BJ (cell line): Measurements from ENCODE around the gene MYOG. TPM values are rescaled to one million over a fixed set of nuclear protein-coding genes. Genes with fewer than 3 reads are reported as not detected.

Source experiments
- CTCF ChIA-PET: fragments of 350-600 bp; formaldehyde crosslinking; extraction: SDS; loops from one replicate; lab custom pipeline; 2021; ENCODE audit warnings: antibody characterized with exemption, inconsistent platforms; lab: Yijun Ruan, JAX
- POLR2A ChIA-PET: fragments of 300-600 bp; sonication (Branson Sonifier 250); formaldehyde crosslinking; extraction: SDS; loops from one replicate; lab custom pipeline; 2021; ENCODE audit warnings: antibody characterized with exemption; lab: Charles Lee
- DNase-seq: peaks from one replicate; pipeline ENCODE4 v3.0.0-alpha.2; 2011; ENCODE audit warnings: low read depth
- H3K27me3 ChIP-seq: 2 replicates; pipeline ENCODE4 v1.6.0; 2011; ENCODE audit warnings: low read length; ENCODE audit not compliant: control insufficient read depth, insufficient read depth
- H3K36me3 ChIP-seq: 2 replicates; pipeline ENCODE4 v1.5.1; 2011; ENCODE audit warnings: low read length; ENCODE audit not compliant: control insufficient read depth, insufficient read depth
- H3K4me3 ChIP-seq: 2 replicates; pipeline ENCODE4 v1.5.1; 2011; ENCODE audit warnings: low read depth, mild to moderate bottlenecking, control low read depth, low read length
- polyA plus RNA-seq: library from polyadenylated mRNA; depleted of rRNA; stranded (reverse); fragments of >200 nt; gene quantifications from 2 replicates; pipeline ENCODE4 v1.2.3, GENCODE V29; 2011
- TF ChIP-seq, protein P1 (sequence below): IDR thresholded peaks from 2 replicates; pipeline ENCODE4 v1.5.1; 2011; ENCODE audit warnings: low read depth, mild to moderate bottlenecking, control low read depth, inconsistent platforms, low read length, moderate library complexity; ENCODE audit not compliant: insufficient read depth

The MYOG gene
- polyA plus RNA-seq, 1 experiment: not detected

DNA sequence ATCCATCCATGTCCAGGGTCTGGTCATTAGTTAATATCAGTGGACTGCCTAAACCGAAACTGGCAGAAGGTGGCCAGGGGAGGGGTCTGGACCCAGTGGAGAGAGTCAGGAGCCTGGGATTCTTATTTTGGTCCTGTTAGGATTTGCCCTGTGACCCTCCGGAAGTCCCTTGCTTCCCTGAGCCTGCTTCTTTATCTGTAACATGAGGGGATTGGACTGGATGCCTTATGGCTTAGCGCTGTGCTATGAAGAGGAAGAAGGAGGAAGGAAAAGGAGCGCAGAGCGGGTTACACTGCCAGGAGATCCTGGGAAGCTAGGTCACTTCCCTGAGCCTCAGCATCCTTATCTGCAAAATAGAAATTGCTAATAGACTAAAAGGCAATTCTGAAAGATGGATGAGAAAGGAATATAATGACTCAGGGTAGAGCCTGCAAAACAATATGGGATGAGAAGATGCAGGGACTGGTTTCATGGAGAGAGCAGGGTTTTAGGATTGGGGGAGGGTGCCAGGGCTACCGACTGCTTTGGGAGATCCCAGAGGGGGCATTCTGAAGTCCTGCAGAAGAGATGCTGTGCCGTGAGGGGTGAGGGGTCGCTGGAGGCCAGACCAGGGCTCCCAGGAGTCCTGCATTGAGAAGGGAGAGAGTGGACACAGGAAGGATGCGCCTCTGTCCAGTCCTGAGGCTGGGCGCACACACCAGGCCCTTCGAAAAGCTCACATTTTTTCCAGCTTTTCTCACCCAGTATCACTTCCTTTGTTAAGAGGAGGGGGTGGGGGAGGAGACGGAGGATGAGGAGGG is 41.3 kb upstream of the MYOG start:
- Histone ChIP-seq H3K4me3 (peak overlapping the region; percentile 41), H3K36me3 (no peaks in the 10 kb centered on the region), H3K27me3 (peaks cover 10% of the 10 kb centered on the region)
- TF ChIP-seq, protein P1, sequence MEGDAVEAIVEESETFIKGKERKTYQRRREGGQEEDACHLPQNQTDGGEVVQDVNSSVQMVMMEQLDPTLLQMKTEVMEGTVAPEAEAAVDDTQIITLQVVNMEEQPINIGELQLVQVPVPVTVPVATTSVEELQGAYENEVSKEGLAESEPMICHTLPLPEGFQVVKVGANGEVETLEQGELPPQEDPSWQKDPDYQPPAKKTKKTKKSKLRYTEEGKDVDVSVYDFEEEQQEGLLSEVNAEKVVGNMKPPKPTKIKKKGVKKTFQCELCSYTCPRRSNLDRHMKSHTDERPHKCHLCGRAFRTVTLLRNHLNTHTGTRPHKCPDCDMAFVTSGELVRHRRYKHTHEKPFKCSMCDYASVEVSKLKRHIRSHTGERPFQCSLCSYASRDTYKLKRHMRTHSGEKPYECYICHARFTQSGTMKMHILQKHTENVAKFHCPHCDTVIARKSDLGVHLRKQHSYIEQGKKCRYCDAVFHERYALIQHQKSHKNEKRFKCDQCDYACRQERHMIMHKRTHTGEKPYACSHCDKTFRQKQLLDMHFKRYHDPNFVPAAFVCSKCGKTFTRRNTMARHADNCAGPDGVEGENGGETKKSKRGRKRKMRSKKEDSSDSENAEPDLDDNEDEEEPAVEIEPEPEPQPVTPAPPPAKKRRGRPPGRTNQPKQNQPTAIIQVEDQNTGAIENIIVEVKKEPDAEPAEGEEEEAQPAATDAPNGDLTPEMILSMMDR: no peak
- no peak for DNase-seq
- POLR2A ChIA-PET: interaction anchor here (0.6 to 1.1 kb wide), 2 partner anchors 10 to 44 kb away, joined by 12 to 13 read pairs; no protein-coding TSS in a partner anchor
- CTCF ChIA-PET: interaction anchor here (0.6 to 14.0 kb wide), 23 partner anchors 9 to 212 kb away, joined by 3 to 183 read pairs (median 4); partner anchors contain the start of gene MYBPH

DNA sequence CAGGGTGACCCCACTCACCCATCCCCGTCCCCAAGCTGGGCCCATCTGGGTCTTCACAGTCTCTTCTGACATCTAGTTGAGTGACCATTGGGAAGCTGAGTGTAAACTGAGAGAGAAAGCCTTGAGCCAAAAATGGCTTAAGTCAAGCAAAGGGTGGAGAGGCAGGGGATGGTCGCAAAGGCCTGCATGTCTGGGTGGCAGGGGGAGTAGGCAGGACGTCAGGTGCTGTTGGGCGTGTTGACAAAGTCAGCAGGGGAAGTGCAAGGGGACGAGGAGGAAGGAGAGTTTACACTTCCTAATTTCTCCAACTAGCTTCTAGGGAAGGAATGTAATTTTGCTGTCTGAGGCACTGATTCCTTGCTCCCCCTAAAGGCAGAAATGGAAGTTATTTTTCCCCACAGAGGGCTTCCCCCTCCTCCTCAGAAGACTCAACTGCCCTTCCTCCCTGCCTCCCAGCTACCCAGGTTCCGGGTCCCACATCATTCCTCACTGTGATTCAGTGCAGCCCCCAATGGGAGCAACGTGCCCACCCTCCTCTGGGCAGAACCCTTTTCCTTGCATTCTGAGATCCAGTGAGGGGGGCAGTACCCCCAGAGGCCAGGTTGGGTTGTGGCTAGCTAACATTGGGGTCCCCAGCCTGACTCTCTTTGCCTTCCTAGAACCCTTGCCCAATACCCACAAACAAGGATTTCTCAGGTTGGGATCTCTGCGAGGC is 40.5 kb upstream of the MYOG start:
- TF ChIP-seq, protein P1: peak; percentile 67
- CTCF ChIA-PET: interaction anchor here (0.6 to 14.0 kb wide), 23 partner anchors 8 to 143 kb away, joined by 3 to 183 read pairs (median 3); partner anchors contain the start of genes CHIT1 and MYBPH
- POLR2A ChIA-PET: interaction anchor here (1.1 kb wide), 1 partner anchor 9 kb away, joined by 12 read pairs; no protein-coding TSS in a partner anchor
- no peak for DNase-seq
- Histone ChIP-seq H3K36me3 (no peaks in the 10 kb centered on the region), H3K27me3 (peaks cover 11% of the 10 kb centered on the region), H3K4me3 (no peak overlapping the region)

DNA sequence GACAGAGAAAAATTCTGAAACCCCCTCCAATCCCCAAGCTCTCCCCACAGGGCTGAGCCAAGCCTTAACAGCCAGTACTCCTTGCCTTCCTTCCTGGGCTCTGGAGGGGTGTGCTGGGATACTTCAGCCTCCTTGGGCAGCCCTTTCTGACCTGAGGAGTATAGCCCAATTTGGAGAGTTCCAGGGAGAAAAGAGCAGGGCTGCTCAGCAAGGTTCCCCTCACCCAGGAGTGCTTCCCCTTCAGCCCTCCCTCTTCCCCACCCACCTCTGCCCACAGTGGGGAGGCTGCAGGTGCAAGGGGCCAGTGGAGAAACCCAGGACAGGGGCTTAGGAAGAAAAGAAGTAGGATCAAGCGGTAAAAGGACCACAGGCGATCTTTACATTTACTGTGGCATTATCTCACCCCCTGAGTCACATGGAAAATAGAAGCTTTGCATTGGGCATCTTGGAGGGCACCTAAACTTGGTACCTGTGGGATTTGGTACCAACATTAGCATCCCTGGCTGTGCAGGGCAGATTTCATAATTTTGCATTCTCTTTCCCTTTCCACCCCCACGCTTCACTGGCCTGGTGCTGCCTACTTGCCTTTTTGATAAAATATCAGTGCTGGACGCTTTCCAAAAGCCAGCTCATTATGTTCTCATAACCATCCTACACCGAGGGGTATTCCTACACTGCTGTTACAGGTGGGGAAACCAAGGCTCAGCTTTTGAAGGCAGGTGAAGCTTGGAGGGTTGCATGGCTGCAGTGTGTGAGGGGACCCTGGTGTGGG is 38.9 kb upstream of the MYOG start:
- H3K27me3 ChIP-seq: peaks cover 18% of the 10 kb centered on the region
- TF ChIP-seq, protein P1: no peak
- CTCF ChIA-PET: interaction anchor here (0.7 to 14.0 kb wide), 7 partner anchors 20 to 468 kb away, joined by 3 to 183 read pairs (median 53); partner anchors contain the start of genes CHIT1 and MYBPH

DNA sequence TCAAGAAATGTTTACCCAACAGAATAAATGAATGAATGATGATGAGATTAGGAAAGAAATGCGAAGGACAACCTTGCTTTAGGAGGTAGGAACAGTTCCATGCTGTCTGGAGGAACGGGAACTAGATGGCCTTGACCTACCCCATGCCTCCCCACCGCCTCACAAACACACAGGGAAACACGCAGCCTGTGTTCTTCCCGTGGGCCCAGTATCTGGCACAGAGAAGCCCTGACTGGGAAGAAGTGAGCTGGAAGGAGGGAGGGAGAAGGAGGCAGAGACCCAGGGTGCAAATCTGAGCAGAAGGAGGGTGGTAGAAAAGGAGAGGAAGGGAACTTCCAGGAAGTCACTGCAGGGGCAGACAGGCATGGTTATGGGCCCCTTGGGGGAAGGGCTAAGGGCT is 38.2 kb upstream of the MYOG start:
- Histone ChIP-seq H3K27me3 (peaks cover 19% of the 10 kb centered on the region), H3K36me3 (no peaks in the 10 kb centered on the region), H3K4me3 (no peak overlapping the region)
- TF ChIP-seq, protein P1: no peak
- POLR2A ChIA-PET: no interaction called here
- CTCF ChIA-PET: interaction anchor here (1.3 to 14.0 kb wide), 3 partner anchors 11 to 92 kb away, joined by 4 to 282 read pairs (median 183); partner anchors contain the start of gene MYBPH
- no peak for DNase-seq

More for the DNA sequence above, 38.9 kb upstream of the MYOG start:
- POLR2A ChIA-PET: no interaction called here
- DNase-seq: no peak
- Histone ChIP-seq H3K36me3 (no peaks in the 10 kb centered on the region), H3K4me3 (no peak overlapping the region)
